ENCODE data around the gene FYCO1. TPM values are rescaled to one million over a fixed set of nuclear protein-coding genes. Genes with fewer than 3 reads are reported as not detected.

The FYCO1 gene
- total RNA-seq, 2 experiments from 2014 or later, result 9.4 to 15.2 TPM

- ChIA-PET CTCF (ENCODE audit: unreplicated experiment) (no interaction called here), POLR2A (interaction anchor here (1.0 kb wide), 1 partner anchor 17 kb away, joined by 3 read pairs; no protein-coding TSS in a partner anchor)
- Histone ChIP-seq H3K27ac (ENCODE audit: low read depth, low read length, poor library complexity, severe bottlenecking) (no peak overlapping the region), H3K9me2 (ENCODE audit: insufficient read depth, low read length) (no peaks in the 10 kb centered on the region), H2AFZ (ENCODE audit: low read length) (no peak overlapping the region), H3K79me2 (ENCODE audit: insufficient read depth, low read depth, low read length) (no peaks in the 10 kb centered on the region), H4K20me1 (ENCODE audit: insufficient read depth, low read length) (no peaks in the 10 kb centered on the region), H3K4me3 (ENCODE audit: low read depth, low read length, poor library complexity, severe bottlenecking) (no peak overlapping the region), H3K36me3 (ENCODE audit: insufficient read depth, low read length) (no peaks in the 10 kb centered on the region), H3K4me2 (ENCODE audit: low read length) (no peak overlapping the region), H3K9me3 (ENCODE audit: low read length) (0 out of 2 replicates have a peak, but pooled peaks cover 5% of the 10 kb centered on the region), H3K4me1 (ENCODE audit: insufficient read depth, low read length, poor library complexity, severe bottlenecking) (peaks cover 15% of the 10 kb centered on the region)
- intact Hi-C loops (cut with micrococcal nuclease; ENCODE audit: unreplicated experiment), result no loop called here
- BruUV-seq (replicated peaks), result no TSS peak
- DNase-seq (ENCODE audit: low spot score), result no peak
- TF ChIP-seq EZH2phosphoT487 (IDR thresholded peaks at IDR 0.05; ENCODE audit: borderline replicate concordance, low read depth, low read length), result no peak
- TF ChIP-seq, protein P1, sequence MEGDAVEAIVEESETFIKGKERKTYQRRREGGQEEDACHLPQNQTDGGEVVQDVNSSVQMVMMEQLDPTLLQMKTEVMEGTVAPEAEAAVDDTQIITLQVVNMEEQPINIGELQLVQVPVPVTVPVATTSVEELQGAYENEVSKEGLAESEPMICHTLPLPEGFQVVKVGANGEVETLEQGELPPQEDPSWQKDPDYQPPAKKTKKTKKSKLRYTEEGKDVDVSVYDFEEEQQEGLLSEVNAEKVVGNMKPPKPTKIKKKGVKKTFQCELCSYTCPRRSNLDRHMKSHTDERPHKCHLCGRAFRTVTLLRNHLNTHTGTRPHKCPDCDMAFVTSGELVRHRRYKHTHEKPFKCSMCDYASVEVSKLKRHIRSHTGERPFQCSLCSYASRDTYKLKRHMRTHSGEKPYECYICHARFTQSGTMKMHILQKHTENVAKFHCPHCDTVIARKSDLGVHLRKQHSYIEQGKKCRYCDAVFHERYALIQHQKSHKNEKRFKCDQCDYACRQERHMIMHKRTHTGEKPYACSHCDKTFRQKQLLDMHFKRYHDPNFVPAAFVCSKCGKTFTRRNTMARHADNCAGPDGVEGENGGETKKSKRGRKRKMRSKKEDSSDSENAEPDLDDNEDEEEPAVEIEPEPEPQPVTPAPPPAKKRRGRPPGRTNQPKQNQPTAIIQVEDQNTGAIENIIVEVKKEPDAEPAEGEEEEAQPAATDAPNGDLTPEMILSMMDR (conservative IDR thresholded peaks at IDR 0.05; ENCODE audit: low read length), result no peak
These were observed 107.7 kb downstream of the FYCO1 start for GRCh38 chr3:45887759-45888511.

GRCh38 chr3:45887285-45887684 is 108.3 kb downstream of the FYCO1 start:
- Histone ChIP-seq H3K4me1 (ENCODE audit: insufficient read depth, low read length, poor library complexity, severe bottlenecking) (peaks cover 15% of the 10 kb centered on the region), H3K9me3 (ENCODE audit: low read length) (0 out of 2 replicates have a peak, but pooled peaks cover 5% of the 10 kb centered on the region), H4K20me1 (ENCODE audit: insufficient read depth, low read length) (no peaks in the 10 kb centered on the region), H2AFZ (ENCODE audit: low read length) (no peak overlapping the region), H3K4me3 (ENCODE audit: low read depth, low read length, poor library complexity, severe bottlenecking) (no peak overlapping the region), H3K36me3 (ENCODE audit: insufficient read depth, low read length) (no peaks in the 10 kb centered on the region), H3K79me2 (ENCODE audit: insufficient read depth, low read depth, low read length) (no peaks in the 10 kb centered on the region), H3K27ac (ENCODE audit: low read depth, low read length, poor library complexity, severe bottlenecking) (no peak overlapping the region), H3K4me2 (ENCODE audit: low read length) (no peak overlapping the region), H3K9me2 (ENCODE audit: insufficient read depth, low read length) (no peaks in the 10 kb centered on the region)
- ChIA-PET POLR2A (interaction anchor here (1.0 kb wide), 1 partner anchor 18 kb away, joined by 3 read pairs; no protein-coding TSS in a partner anchor), CTCF (ENCODE audit: unreplicated experiment) (no interaction called here)
- TF ChIP-seq, protein P1 (conservative IDR thresholded peaks at IDR 0.05; ENCODE audit: low read length), result no peak
- no peak for TF ChIP-seq EZH2phosphoT487 (IDR thresholded peaks at IDR 0.05; ENCODE audit: borderline replicate concordance, low read depth, low read length)
- BruUV-seq (replicated peaks), result no TSS peak
- DNase-seq (ENCODE audit: low spot score), result no peak
- intact Hi-C loops (cut with micrococcal nuclease; ENCODE audit: unreplicated experiment), result no loop called here

Measured in OCI-LY7 (cell line).